Measurements from ENCODE around the gene CDC42EP4. TPM values are rescaled to one million over a fixed set of nuclear protein-coding genes. Genes with fewer than 3 reads are reported as not detected.
A peak's percentile ranks its signal among the peaks of the same experiment; 100 is the strongest.

CDC42EP4 gene
- total and polyA plus RNA-seq, 4 donors = 15.7 to 31.0 (median 28.0) TPM

GRCh38 chr17:73311428-73311780 is 397 bp downstream of the CDC42EP4 start:
- H3K27ac ChIP-seq (ENCODE audit: low read depth in 1 of 2, low read length in 2 of 2) = peak overlapping the region; percentile 95 to 96
- no peak for TF ChIP-seq FOXA1 (IDR thresholded peaks at IDR 0.05)
- no peak for TF ChIP-seq FOXA2 (IDR thresholded peaks at IDR 0.05)
- TF ChIP-seq YY1 (IDR thresholded peaks at IDR 0.05) = no peak
- TF ChIP-seq TAF1 (conservative IDR thresholded peaks at IDR 0.05) = no peak
- no peak for TF ChIP-seq GABPA (IDR thresholded peaks at IDR 0.05 in 1 of 2, conservative IDR thresholded peaks at IDR 0.05 in 1 of 2)
- no peak for TF ChIP-seq NR2F2 (IDR thresholded peaks at IDR 0.05)
- no peak for TF ChIP-seq SP1 (IDR thresholded peaks at IDR 0.05)
- no peak for TF ChIP-seq ATF3 (IDR thresholded peaks at IDR 0.05)
- TF ChIP-seq JUND (IDR thresholded peaks at IDR 0.05) = no peak
- no peak for TF ChIP-seq MAX (IDR thresholded peaks at IDR 0.05)
- no peak for TF ChIP-seq HNF4A (conservative IDR thresholded peaks at IDR 0.05)
- no peak for TF ChIP-seq ZBTB33 (IDR thresholded peaks at IDR 0.05)
- no peak for TF ChIP-seq CTCF (IDR thresholded peaks at IDR 0.05; ENCODE audit: low read depth, low read length, missing input control)
- TF ChIP-seq RXRA (IDR thresholded peaks at IDR 0.05) = no peak
- TF ChIP-seq REST (IDR thresholded peaks at IDR 0.05) = no peak
- TF ChIP-seq EGR1 (IDR thresholded peaks at IDR 0.05; ENCODE audit: low read depth in 2 of 2) = no peak
- TF ChIP-seq RAD21 (IDR thresholded peaks at IDR 0.05) = no peak
- no peak for TF ChIP-seq HNF4G (IDR thresholded peaks at IDR 0.05)
- H3K27me3 ChIP-seq (ENCODE audit: control insufficient read depth in 4 of 4, insufficient read depth in 4 of 4, low read length in 3 of 4) = no peaks in the 10 kb centered on the region
- H3K36me3 ChIP-seq (ENCODE audit: control insufficient read depth in 4 of 4, insufficient read depth in 3 of 4, low read depth in 1 of 4, low read length in 3 of 4) = no peaks in the 10 kb centered on the region
- WGBS = under 1% methylated on average over 38 of the region's 38 CpGs
- no peaks in the 10 kb centered on the region for H3K9me3 ChIP-seq (ENCODE audit: control insufficient read depth in 4 of 4, low read length in 3 of 4)
- H3K4me3 ChIP-seq (ENCODE audit: low read depth in 1 of 3, low read length in 3 of 3) = peak overlapping the region; percentile 85 to 88 (median 85)
- H3K9ac ChIP-seq (ENCODE audit: low read depth in 1 of 2, low read length in 2 of 2) = peak overlapping the region; percentile 72 to 89
- peaks cover 5 to 34% (median 20%) of the 10 kb centered on the region in 4 donors for H3K4me1 ChIP-seq (ENCODE audit: control insufficient read depth in 4 of 4, insufficient read depth in 4 of 4, low read length in 3 of 4)
- DNase-seq (ENCODE audit: low spot score) = no peak
